ENCODE data around the gene FADS3. TPM values are rescaled to one million over a fixed set of nuclear protein-coding genes. Genes with fewer than 3 reads are reported as not detected.

The FADS3 gene
- total RNA-seq, 2 donors from 2014 or later: 368 to 393 TPM

DNA sequence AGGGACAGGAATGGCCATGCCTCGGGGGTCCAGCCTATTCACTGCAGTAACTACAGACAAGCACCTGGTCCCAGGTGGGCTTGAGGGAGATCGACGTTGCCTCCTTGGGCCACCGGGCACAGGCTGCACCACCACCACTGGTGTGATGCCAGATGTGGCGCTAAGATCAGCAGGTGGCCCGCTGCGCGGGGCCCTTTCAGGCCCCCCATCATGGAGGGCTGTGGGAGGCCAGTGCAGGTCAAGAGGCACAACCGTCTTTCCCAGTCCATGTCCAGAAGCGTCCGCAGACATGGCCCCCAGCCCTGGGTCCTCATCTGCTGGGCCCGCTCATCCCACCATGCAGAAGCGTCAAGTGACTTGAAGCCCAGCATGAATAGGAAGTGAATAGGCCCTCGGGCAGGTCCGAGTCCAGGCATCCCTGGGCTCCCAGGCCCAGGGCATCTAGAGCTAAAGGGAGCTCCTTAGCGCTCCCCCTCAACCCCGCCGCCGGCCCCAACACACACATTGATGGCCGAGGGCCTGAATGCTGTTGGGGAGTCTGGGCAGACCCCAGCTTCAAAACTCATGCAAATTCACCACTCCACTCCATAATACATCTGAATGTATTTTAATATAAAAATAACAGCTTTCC is 18.3 kb downstream of the FADS3 start:
- DNase-seq (ENCODE audit: low spot score): no peak

DNA sequence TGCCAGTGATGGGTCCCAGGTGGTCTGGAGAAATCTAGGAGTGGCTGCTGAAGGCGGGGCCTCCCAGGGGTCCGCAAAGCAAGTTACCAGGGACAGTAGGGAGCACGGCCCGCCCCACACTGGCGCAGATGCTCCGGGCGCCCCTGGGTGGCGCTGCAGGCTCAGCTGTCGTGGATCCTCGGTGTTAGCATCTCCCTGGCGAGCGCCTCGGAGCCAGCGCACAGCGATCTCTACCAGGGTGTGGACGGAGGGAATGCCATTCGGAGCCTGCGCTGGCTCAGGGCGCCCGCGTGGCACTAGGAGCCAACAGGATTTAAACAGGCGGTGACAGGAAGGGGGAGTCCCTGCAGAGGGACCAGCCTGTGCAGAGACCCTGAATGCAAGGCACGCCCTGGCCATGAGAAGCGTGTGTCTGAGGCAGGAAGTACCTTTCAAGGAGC is 20.2 kb downstream of the FADS3 start:
- H3K4me1 ChIP-seq (ENCODE audit: control insufficient read depth in 1 of 2, low read depth in 2 of 2): peaks cover 8 to 37% of the 10 kb centered on the region in 2 donors
- TF ChIP-seq, protein P1, sequence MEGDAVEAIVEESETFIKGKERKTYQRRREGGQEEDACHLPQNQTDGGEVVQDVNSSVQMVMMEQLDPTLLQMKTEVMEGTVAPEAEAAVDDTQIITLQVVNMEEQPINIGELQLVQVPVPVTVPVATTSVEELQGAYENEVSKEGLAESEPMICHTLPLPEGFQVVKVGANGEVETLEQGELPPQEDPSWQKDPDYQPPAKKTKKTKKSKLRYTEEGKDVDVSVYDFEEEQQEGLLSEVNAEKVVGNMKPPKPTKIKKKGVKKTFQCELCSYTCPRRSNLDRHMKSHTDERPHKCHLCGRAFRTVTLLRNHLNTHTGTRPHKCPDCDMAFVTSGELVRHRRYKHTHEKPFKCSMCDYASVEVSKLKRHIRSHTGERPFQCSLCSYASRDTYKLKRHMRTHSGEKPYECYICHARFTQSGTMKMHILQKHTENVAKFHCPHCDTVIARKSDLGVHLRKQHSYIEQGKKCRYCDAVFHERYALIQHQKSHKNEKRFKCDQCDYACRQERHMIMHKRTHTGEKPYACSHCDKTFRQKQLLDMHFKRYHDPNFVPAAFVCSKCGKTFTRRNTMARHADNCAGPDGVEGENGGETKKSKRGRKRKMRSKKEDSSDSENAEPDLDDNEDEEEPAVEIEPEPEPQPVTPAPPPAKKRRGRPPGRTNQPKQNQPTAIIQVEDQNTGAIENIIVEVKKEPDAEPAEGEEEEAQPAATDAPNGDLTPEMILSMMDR (IDR thresholded peaks at IDR 0.05): peak; percentile 94
- H3K9me3 ChIP-seq: no peaks in the 10 kb centered on the region
- no peaks in the 10 kb centered on the region for H3K27me3 ChIP-seq (replicated peaks; ENCODE audit: insufficient read depth)
- peaks cover under 1% of the 10 kb centered on the region for H3K36me3 ChIP-seq
- peak; percentile 81 for ATAC-seq (ENCODE audit: insufficient number of reproducible peaks, low FRiP score, low read depth)
- peak; percentile 48 for DNase-seq (ENCODE audit: low spot score)
- H3K4me3 ChIP-seq: peak overlapping the region; percentile 21
- peak overlapping the region; percentile 63 to 72 for H3K27ac ChIP-seq

More for the DNA sequence above, 18.3 kb downstream of the FADS3 start:
- Histone ChIP-seq H3K4me1 (ENCODE audit: control insufficient read depth in 1 of 2, low read depth in 2 of 2) (peaks cover 8 to 37% of the 10 kb centered on the region in 2 donors), H3K4me3 (no peak overlapping the region), H3K27me3 (replicated peaks; ENCODE audit: insufficient read depth) (no peaks in the 10 kb centered on the region), H3K36me3 (peaks cover 16% of the 10 kb centered on the region), H3K9me3 (no peaks in the 10 kb centered on the region), H3K27ac (no peak overlapping the region)
- ATAC-seq (ENCODE audit: insufficient number of reproducible peaks, low FRiP score, low read depth): no peak
- TF ChIP-seq, protein P1 (IDR thresholded peaks at IDR 0.05): no peak

DNA sequence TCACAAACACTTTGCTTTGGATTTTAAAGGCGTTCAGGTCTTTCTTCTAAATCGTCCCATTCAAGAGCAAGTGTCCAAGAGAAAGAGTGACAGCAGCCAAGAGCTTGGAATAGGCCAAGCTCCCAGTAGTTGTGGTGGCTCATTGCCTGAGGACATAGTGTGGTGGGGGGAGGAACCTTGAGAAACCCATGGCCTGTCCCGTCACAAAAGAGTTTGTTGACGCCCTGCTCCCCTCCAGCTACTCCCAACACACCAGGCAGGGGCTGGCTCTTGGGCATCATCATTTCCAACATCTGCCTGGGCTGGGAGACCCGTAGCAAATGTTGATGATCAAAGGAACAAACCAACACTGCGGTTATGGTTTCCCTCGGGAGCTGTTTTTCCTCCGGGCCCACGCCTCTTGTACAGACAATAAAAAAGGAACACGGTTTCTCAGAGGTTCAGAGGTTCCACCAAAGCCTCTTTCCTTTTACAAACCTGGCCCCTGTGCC is 20.8 kb downstream of the FADS3 start:
- peaks cover 7% of the 10 kb centered on the region for H3K36me3 ChIP-seq
- peak overlapping the region; percentile 63 to 72 for H3K27ac ChIP-seq
- no peak for ATAC-seq (ENCODE audit: insufficient number of reproducible peaks, low FRiP score, low read depth)

DNA sequence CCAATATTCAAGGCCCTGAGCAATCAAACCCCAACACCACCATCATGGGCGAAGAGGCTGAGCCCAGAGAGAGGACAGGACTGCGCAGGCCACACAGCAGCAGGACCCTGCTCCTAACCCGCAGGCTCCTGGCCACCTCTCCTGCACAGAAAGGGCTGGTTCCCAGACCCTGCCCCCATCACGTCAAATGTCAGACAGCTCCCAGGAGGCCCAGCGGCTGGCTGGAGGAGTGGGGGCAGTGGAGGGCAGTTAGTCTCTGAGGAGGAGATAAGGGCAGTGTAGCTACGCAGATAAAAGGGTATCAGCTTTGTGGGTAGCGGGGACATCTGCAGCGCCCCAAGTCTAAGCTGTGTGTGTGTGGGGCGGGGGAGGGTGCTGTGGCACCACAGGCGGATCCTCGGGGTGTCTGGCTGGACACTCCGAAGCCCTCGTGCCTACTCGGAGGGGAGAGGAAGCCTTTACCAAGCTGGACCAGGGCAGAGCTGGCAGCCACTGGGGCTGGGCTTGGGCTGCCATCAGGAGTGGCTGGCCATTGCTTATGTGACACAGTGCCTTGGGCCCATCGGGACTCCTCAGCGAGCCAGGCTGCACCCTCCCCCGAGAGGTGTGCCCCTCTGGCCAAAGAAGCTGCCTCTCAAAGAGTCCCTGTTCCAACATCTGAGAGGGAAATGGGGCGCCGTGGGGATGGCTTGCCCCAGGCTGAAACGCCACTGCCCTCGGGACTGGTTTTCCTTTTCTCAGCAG is 21.5 kb downstream of the FADS3 start:
- no peaks in the 10 kb centered on the region for H3K9me3 ChIP-seq
- DNase-seq (ENCODE audit: low spot score) (no peak), ATAC-seq (ENCODE audit: insufficient number of reproducible peaks, low FRiP score, low read depth) (no peak)
- H3K4me1 ChIP-seq (ENCODE audit: control insufficient read depth in 1 of 2, low read depth in 2 of 2): peaks cover 8 to 36% of the 10 kb centered on the region in 2 donors
- peak overlapping the region; percentile 46 to 72 for H3K27ac ChIP-seq
- no peak overlapping the region for H3K4me3 ChIP-seq
- TF ChIP-seq, protein P1 (IDR thresholded peaks at IDR 0.05): no peak
- H3K27me3 ChIP-seq (replicated peaks; ENCODE audit: insufficient read depth): no peaks in the 10 kb centered on the region
- H3K36me3 ChIP-seq: peaks cover 14% of the 10 kb centered on the region

More for the DNA sequence above, 20.8 kb downstream of the FADS3 start:
- peaks cover 8 to 37% of the 10 kb centered on the region in 2 donors for H3K4me1 ChIP-seq (ENCODE audit: control insufficient read depth in 1 of 2, low read depth in 2 of 2)
- H3K27me3 ChIP-seq (replicated peaks; ENCODE audit: insufficient read depth): no peaks in the 10 kb centered on the region
- no peaks in the 10 kb centered on the region for H3K9me3 ChIP-seq
- no peak for DNase-seq (ENCODE audit: low spot score)
- TF ChIP-seq, protein P1 (IDR thresholded peaks at IDR 0.05): no peak
- no peak overlapping the region for H3K4me3 ChIP-seq

DNA sequence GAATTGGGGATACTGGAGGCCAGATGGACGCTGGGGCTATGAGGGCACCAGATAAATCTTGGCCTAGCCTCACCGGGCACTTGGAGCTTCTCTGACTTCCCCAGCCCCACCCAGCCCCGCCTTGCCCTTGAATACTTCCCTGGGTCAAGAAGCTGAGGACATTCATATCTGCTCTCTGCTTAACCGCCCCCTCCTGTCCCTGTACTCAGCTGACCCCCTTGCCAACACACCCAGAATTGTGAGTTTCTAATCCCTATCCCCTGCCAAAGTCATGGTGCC is 22.0 kb downstream of the FADS3 start:
- Histone ChIP-seq H3K27ac (no peak overlapping the region), H3K4me1 (ENCODE audit: control insufficient read depth in 1 of 2, low read depth in 2 of 2) (peaks cover 8 to 31% of the 10 kb centered on the region in 2 donors), H3K9me3 (no peaks in the 10 kb centered on the region), H3K27me3 (replicated peaks; ENCODE audit: insufficient read depth) (no peaks in the 10 kb centered on the region), H3K4me3 (no peak overlapping the region), H3K36me3 (peaks cover 16% of the 10 kb centered on the region)
- TF ChIP-seq, protein P1 (IDR thresholded peaks at IDR 0.05): no peak
- no peak for DNase-seq (ENCODE audit: low spot score)
- no peak for ATAC-seq (ENCODE audit: insufficient number of reproducible peaks, low FRiP score, low read depth)

Measured in thoracic aorta (tissue), 2 donors.